ENCODE measurements around the gene CKAP4.

GRCh38 chr12:106285982-106286381 lies 38.2 kb upstream of the CKAP4 start:
- TF ChIP-seq POLR2AphosphoS5 (IDR thresholded peaks at IDR 0.05): no peak
- TF ChIP-seq, protein P1, sequence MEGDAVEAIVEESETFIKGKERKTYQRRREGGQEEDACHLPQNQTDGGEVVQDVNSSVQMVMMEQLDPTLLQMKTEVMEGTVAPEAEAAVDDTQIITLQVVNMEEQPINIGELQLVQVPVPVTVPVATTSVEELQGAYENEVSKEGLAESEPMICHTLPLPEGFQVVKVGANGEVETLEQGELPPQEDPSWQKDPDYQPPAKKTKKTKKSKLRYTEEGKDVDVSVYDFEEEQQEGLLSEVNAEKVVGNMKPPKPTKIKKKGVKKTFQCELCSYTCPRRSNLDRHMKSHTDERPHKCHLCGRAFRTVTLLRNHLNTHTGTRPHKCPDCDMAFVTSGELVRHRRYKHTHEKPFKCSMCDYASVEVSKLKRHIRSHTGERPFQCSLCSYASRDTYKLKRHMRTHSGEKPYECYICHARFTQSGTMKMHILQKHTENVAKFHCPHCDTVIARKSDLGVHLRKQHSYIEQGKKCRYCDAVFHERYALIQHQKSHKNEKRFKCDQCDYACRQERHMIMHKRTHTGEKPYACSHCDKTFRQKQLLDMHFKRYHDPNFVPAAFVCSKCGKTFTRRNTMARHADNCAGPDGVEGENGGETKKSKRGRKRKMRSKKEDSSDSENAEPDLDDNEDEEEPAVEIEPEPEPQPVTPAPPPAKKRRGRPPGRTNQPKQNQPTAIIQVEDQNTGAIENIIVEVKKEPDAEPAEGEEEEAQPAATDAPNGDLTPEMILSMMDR (IDR thresholded peaks at IDR 0.05 in 8 of 11, conservative IDR thresholded peaks at IDR 0.05 in 3 of 11): no peak
- TF ChIP-seq POLR2A (IDR thresholded peaks at IDR 0.05): no peak

Measured in spleen (tissue), 7 donors.